GM18517 (cell line): ENCODE data around the gene DBN1.
"Not testable (repeated sequence)": the region's sequence is repeated elsewhere in the genome, so short reads cannot be mapped to it uniquely, and the experiment has no call there.

Experiments used
- ATAC-seq: cut with Tn5 transposase; IDR thresholded peaks from one replicate; pipeline ENCODE4 v1.9.1; 2021; ENCODE audit warnings: mild to moderate bottlenecking, moderate library complexity; ENCODE audit not compliant: unreplicated experiment

Gene DBN1

GRCh38 chr5:177491983-177492746 lies 18.7 kb upstream of the DBN1 start:
- ATAC-seq, result no peak

GRCh38 chr5:177491429-177491945 lies 18.1 kb upstream of the DBN1 start:
- ATAC-seq, result no peak

GRCh38 chr5:177490992-177491391 lies 17.6 kb upstream of the DBN1 start:
- ATAC-seq, result no peak

- no peak for ATAC-seq
These were observed 17.0 kb upstream of the DBN1 start for GRCh38 chr5:177490311-177490991.

- ATAC-seq, result no peak
These were observed 15.8 kb upstream of the DBN1 start for GRCh38 chr5:177489119-177489716.

- no peak for ATAC-seq
These were observed 14.5 kb upstream of the DBN1 start for GRCh38 chr5:177487975-177488374.

GRCh38 chr5:177487144-177487543 lies 13.7 kb upstream of the DBN1 start:
- no peak for ATAC-seq

GRCh38 chr5:177486256-177486655 lies 12.8 kb upstream of the DBN1 start:
- ATAC-seq, result no peak

- not testable (repeated sequence) for ATAC-seq
These were observed 12.3 kb upstream of the DBN1 start for GRCh38 chr5:177485753-177486152.

GRCh38 chr5:177484902-177485549 lies 11.6 kb upstream of the DBN1 start:
- no peak for ATAC-seq

GRCh38 chr5:177483994-177484901 lies 10.8 kb upstream of the DBN1 start:
- ATAC-seq, result no peak

GRCh38 chr5:177483042-177483441 lies 9.6 kb upstream of the DBN1 start:
- no peak for ATAC-seq

GRCh38 chr5:177482359-177482795 lies 8.9 kb upstream of the DBN1 start:
- no peak for ATAC-seq

GRCh38 chr5:177479774-177480173 lies 6.3 kb upstream of the DBN1 start:
- no peak for ATAC-seq

GRCh38 chr5:177478711-177479646 lies 5.5 kb upstream of the DBN1 start:
- ATAC-seq, result no peak

- no peak for ATAC-seq
These were observed 4.5 kb upstream of the DBN1 start for GRCh38 chr5:177477701-177478477.

GRCh38 chr5:177476531-177477233 lies 3.2 kb upstream of the DBN1 start:
- no peak for ATAC-seq
